SK-N-MC (cell line): ENCODE measurements around the gene DYNC2H1.

Experiments
- EZH2 ChIP-seq: fragments of 200-600 bp; sonication (generic); IDR thresholded peaks from one replicate; pipeline ENCODE4 v1.6.1; 2017; ENCODE audit warnings: antibody characterized with exemption
- FOXP2 ChIP-seq: optimal IDR thresholded peaks from 2 replicates; pipeline ENCODE3; 2011; ENCODE audit warnings: mild to moderate bottlenecking, moderate library complexity; ENCODE audit not compliant: insufficient read depth; ENCODE audit errors: extremely low read length, control extremely low read depth
- POLR2AphosphoS5 ChIP-seq: IDR thresholded peaks from 2 replicates; pipeline ENCODE4 v1.6.1; 2012; ENCODE audit warnings: mild to moderate bottlenecking, low read depth, low read length, borderline replicate concordance

- TF ChIP-seq POLR2AphosphoS5 = no peak
- TF ChIP-seq EZH2 = no peak
- TF ChIP-seq FOXP2 = no peak
Observed at GRCh38 chr11:103147627-103148026, 38.4 kb downstream of the DYNC2H1 start.
